ENCODE measurements around the gene ADAT2. TPM values are rescaled to one million over a fixed set of nuclear protein-coding genes. Genes with fewer than 3 reads are reported as not detected.

Gene ADAT2
- total and polyA plus RNA-seq, 2 of the 13 experiments (the other 11 are each of a cell fraction or from before 2014, with no cell fraction given): 10.5 to 18.3 TPM

DNA sequence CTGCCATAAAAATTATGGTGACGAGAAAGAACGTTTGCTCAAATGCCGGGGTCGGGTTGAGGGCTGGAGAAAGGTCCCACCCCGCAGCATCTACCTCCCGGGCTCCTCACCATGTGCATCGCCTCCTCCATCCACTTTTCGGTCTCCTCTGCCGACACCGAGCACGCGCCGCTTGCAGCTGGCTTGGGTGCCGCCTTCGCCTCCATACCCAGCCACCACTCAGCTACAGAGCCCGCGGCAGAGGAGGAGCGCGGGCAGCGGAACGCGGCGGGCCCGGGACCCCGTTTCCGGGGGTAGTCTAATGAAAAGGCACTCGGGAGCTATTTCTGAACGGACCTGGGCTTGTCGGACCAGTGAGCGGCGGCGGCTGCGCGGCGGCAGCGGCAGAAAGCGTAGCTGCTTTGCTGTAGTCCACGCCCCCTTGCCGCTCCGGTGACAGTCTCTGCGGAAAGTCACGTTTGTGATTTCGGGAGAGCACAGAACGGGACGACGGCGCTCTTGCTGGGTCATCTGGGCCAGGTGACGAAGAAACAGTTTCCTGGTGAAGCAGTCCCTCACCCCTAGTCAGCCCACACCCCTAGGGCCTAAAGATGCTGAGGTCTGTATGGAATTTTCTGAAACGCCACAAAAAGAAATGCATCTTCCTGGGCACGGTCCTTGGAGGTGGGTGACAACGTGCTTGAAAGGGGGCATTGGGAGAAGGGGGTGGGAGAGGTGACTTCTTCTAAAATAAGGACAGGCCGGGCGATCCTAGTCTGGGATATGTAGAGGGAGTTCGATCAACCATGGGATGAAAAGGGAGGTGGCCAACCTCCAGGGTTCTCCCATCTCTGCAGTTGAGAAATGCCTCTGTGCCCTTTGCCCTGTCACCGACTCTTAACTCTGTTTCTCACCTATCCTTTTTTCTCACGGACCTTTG lies at the start of gene ADAT2, which contains the start of gene PEX3 (continued):
- TF ChIP-seq, protein P1, sequence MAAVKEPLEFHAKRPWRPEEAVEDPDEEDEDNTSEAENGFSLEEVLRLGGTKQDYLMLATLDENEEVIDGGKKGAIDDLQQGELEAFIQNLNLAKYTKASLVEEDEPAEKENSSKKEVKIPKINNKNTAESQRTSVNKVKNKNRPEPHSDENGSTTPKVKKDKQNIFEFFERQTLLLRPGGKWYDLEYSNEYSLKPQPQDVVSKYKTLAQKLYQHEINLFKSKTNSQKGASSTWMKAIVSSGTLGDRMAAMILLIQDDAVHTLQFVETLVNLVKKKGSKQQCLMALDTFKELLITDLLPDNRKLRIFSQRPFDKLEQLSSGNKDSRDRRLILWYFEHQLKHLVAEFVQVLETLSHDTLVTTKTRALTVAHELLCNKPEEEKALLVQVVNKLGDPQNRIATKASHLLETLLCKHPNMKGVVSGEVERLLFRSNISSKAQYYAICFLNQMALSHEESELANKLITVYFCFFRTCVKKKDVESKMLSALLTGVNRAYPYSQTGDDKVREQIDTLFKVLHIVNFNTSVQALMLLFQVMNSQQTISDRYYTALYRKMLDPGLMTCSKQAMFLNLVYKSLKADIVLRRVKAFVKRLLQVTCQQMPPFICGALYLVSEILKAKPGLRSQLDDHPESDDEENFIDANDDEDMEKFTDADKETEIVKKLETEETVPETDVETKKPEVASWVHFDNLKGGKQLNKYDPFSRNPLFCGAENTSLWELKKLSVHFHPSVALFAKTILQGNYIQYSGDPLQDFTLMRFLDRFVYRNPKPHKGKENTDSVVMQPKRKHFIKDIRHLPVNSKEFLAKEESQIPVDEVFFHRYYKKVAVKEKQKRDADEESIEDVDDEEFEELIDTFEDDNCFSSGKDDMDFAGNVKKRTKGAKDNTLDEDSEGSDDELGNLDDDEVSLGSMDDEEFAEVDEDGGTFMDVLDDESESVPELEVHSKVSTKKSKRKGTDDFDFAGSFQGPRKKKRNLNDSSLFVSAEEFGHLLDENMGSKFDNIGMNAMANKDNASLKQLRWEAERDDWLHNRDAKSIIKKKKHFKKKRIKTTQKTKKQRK (IDR thresholded peaks at IDR 0.05; ENCODE audit: low read length): no peak
- peak; percentile 78; the same call in 1 of the 2 replicates for TF ChIP-seq SATB2 (CRISPR knock-in tag; IDR thresholded peaks at IDR 0.05)
- TF ChIP-seq ZNF737 (CRISPR knock-in tag; IDR thresholded peaks at IDR 0.05; ENCODE audit: borderline replicate concordance): no peak
- TF ChIP-seq, protein P2, sequence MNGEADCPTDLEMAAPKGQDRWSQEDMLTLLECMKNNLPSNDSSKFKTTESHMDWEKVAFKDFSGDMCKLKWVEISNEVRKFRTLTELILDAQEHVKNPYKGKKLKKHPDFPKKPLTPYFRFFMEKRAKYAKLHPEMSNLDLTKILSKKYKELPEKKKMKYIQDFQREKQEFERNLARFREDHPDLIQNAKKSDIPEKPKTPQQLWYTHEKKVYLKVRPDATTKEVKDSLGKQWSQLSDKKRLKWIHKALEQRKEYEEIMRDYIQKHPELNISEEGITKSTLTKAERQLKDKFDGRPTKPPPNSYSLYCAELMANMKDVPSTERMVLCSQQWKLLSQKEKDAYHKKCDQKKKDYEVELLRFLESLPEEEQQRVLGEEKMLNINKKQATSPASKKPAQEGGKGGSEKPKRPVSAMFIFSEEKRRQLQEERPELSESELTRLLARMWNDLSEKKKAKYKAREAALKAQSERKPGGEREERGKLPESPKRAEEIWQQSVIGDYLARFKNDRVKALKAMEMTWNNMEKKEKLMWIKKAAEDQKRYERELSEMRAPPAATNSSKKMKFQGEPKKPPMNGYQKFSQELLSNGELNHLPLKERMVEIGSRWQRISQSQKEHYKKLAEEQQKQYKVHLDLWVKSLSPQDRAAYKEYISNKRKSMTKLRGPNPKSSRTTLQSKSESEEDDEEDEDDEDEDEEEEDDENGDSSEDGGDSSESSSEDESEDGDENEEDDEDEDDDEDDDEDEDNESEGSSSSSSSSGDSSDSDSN (CRISPR knock-in tag; IDR thresholded peaks at IDR 0.05): peak; percentile 98
- TF ChIP-seq, protein P3, sequence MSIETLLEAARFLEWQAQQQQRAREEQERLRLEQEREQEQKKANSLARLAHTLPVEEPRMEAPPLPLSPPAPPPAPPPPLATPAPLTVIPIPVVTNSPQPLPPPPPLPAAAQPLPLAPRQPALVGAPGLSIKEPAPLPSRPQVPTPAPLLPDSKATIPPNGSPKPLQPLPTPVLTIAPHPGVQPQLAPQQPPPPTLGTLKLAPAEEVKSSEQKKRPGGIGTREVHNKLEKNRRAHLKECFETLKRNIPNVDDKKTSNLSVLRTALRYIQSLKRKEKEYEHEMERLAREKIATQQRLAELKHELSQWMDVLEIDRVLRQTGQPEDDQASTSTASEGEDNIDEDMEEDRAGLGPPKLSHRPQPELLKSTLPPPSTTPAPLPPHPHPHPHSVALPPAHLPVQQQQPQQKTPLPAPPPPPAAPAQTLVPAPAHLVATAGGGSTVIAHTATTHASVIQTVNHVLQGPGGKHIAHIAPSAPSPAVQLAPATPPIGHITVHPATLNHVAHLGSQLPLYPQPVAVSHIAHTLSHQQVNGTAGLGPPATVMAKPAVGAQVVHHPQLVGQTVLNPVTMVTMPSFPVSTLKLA (IDR thresholded peaks at IDR 0.05): peak; percentile 64
- TF ChIP-seq, protein P4, sequence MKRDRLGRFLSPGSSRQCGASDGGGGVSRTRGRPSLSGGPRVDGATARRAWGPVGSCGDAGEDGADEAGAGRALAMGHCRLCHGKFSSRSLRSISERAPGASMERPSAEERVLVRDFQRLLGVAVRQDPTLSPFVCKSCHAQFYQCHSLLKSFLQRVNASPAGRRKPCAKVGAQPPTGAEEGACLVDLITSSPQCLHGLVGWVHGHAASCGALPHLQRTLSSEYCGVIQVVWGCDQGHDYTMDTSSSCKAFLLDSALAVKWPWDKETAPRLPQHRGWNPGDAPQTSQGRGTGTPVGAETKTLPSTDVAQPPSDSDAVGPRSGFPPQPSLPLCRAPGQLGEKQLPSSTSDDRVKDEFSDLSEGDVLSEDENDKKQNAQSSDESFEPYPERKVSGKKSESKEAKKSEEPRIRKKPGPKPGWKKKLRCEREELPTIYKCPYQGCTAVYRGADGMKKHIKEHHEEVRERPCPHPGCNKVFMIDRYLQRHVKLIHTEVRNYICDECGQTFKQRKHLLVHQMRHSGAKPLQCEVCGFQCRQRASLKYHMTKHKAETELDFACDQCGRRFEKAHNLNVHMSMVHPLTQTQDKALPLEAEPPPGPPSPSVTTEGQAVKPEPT (CRISPR knock-in tag; IDR thresholded peaks at IDR 0.05; ENCODE audit: low read depth): no peak; the same call in 1 of the 2 replicates
- peak; percentile 100 for TF ChIP-seq KDM3A (CRISPR knock-in tag; IDR thresholded peaks at IDR 0.05; ENCODE audit: low read depth)
- TF ChIP-seq, protein P5, sequence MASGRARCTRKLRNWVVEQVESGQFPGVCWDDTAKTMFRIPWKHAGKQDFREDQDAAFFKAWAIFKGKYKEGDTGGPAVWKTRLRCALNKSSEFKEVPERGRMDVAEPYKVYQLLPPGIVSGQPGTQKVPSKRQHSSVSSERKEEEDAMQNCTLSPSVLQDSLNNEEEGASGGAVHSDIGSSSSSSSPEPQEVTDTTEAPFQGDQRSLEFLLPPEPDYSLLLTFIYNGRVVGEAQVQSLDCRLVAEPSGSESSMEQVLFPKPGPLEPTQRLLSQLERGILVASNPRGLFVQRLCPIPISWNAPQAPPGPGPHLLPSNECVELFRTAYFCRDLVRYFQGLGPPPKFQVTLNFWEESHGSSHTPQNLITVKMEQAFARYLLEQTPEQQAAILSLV (CRISPR knock-in tag; IDR thresholded peaks at IDR 0.05; ENCODE audit: borderline replicate concordance): peak; percentile 95; the same call in 1 of the 2 replicates
- peak; percentile 45; the same call in 1 of the 2 replicates for TF ChIP-seq RNF2 (conservative IDR thresholded peaks at IDR 0.05; ENCODE audit: low read depth)
- TF ChIP-seq ZBTB3 (CRISPR knock-in tag; IDR thresholded peaks at IDR 0.05; ENCODE audit: borderline replicate concordance, low read depth): no peak
- peak; percentile 90 for TF ChIP-seq ZNF552 (CRISPR knock-in tag; IDR thresholded peaks at IDR 0.05; ENCODE audit: borderline replicate concordance)
- TF ChIP-seq ZFX (CRISPR knock-in tag; IDR thresholded peaks at IDR 0.05; ENCODE audit: low read depth): peak; percentile 85
- peak; percentile 91 for TF ChIP-seq RAD21 (CRISPR knock-in tag; IDR thresholded peaks at IDR 0.05)
- TF ChIP-seq ZFP36L1 (CRISPR knock-in tag; IDR thresholded peaks at IDR 0.05): peak; percentile 96
